Stimulated activated CD8-positive, alpha-beta memory T cell treated with anti-CD3 and anti-CD28 coated beads, Interleukin-2, amount 100 ng/mL, for 1 hour (primary cell): ENCODE data around the gene TRMU.
A peak's percentile ranks its signal among the peaks of the same experiment; 100 is the strongest.

Experiments used
- DNase-seq, 2 donors: peaks; one replicate each; pipeline ENCODE4 v3.0.0-alpha.2; 2020; ENCODE audit warnings: low read depth in 2 of 2

Gene TRMU

GRCh38 chr22:46336119-46337078 is 885 bp downstream of the TRMU start:
- DNase-seq, result no peak

DNA sequence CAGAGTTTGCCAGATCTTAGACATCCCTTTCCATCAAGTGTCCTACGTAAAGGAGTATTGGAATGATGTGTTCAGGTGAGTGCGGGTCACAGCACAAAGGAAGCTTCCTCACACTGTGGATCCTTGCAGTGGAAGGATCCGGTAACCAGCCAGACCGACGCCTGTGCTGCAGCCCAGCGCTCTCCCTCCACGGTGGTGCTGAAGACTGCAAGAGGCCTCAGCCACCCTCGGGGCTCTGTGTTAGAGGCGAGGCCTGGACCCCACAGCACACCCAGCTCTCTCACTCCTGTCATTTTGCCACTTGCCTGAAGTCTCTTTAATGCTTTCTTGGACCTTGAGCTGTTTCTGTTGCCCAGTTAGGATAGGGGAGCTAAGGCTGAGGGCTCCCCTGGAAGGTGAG is 2.4 kb downstream of the TRMU start:
- DNase-seq, result no peak

- no peak for DNase-seq
These were observed 3.1 kb downstream of the TRMU start for GRCh38 chr22:46338636-46339035.

DNA sequence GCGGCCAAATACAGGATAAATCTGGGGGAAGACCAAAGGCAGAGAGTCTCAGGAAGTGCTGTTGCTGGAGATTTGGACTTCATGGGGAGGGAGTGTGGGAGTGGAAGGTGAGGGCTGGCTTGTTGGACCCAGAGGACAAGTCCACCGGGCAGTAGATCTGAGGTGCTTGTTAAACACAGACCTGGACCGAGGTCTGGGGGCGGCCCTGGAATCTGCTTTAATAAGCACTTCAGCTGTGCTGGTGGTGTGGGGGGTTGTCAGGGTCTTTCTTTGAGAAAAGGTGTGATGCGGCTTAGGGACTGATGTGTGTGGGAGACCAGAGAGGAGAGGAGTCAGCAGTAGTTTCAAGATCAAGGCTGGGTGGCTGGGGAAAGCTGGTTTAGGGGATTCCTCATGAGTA is 4.4 kb downstream of the TRMU start:
- no peak for DNase-seq

DNA sequence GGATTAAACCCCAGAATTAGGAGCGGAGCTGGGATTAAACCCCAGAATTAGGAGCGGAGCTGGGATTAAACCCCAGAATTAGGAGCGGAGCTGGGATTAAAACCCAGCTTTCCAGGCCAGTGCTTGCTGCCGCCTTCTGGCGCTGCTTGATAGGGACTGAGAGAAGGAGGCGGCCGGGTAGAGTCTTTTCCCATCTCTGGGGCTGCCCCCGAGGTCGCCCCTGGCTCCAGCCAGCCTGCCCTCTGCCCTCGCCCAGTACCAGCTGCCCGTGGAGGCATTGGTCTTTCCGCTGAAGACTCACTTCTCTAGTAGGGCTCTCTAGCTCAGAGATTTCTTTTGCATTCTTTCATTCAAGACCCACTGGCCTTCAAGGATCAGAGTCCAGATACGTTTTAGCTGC is 5.2 kb downstream of the TRMU start:
- no peak for DNase-seq

DNA sequence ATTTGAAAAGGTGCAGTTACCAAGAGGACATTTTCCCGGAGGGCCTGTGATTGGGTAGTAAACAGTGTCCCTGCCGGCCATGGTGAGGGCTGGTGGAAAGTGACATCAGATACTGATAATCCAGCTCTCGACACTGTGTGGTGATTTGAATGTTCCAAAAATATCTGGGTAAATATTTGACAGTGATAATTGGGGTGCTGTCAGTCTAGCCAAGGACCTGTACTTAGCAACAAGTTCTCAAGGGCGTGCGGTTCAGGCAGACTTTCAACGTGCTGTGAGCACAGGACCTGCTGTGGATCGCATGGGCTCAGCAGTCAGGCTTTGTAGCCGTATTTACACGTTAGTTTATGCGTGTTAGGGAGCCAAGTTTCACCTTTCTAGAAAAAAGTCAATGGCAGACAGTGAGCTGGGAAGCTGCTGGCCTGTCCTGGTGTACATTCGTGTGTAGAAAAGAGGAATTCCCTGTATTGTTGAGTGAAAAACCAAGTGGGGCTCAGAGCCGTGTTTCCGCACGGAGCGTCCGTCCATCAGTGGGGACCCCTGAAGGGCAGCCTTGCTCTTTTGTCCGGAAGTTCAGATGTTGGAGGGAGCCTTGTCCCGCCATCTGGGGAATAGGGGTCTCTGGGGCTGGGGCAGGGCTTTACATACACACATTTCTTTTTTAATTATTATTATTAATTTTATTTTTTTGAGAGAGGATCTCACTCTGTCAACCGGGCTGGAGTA is 11.3 kb downstream of the TRMU start:
- DNase-seq, result no peak

GRCh38 chr22:46347646-46348045 is 12.1 kb downstream of the TRMU start:
- DNase-seq, result no peak

DNA sequence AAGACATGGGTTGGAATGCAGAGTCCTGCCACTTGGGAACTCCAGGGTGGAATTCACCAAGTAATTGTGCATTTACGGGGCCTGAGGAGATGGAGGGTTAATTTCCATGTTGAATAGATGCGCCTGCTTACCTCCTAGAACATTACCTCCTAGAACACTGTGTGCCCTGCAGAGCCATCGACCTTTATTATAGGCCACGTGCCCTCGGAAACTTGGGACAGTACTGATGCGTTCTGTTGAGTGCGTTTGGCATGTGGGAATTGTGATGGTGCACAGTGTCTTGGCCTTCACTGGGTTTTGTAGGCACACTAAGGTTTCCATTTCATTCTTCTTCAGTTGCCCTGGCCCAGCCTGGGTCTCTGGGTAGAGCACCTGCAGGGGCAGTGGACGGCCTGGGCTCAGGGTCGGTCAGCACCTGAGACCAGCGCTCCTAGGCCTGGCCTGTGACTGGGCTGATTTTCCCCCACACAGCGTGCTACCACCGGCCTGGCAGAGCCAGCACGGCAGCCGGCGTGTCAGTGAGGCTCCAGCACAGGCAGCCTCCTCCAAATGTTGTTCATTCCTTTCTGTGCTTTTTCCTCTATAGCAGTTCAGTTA is 12.7 kb downstream of the TRMU start:
- no peak for DNase-seq

DNA sequence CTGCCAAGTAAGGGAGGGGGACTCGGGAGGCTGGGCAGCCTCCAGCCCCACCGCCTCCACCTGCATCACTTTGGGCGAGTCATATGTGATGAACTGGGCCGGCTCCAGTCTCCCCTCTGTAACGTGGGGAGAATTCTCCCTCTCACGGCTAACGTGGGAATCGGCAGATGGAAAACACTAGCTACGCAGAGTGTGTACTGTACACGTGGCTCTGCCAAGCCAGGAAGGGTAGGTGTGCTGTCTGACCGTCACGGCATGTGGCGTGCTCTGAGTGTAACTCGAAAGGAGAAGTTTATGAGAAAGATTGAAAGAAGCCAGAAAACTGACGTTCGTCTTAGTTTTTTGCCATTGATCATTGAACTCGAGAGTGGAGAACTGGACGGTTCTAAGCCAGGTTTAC is 13.7 kb downstream of the TRMU start:
- DNase-seq, result no peak

GRCh38 chr22:46349681-46350080 is 14.2 kb downstream of the TRMU start:
- no peak for DNase-seq

- DNase-seq, result no peak
These were observed 14.6 kb downstream of the TRMU start for GRCh38 chr22:46350121-46350520.

GRCh38 chr22:46350646-46351045 is 15.1 kb downstream of the TRMU start:
- no peak for DNase-seq

DNA sequence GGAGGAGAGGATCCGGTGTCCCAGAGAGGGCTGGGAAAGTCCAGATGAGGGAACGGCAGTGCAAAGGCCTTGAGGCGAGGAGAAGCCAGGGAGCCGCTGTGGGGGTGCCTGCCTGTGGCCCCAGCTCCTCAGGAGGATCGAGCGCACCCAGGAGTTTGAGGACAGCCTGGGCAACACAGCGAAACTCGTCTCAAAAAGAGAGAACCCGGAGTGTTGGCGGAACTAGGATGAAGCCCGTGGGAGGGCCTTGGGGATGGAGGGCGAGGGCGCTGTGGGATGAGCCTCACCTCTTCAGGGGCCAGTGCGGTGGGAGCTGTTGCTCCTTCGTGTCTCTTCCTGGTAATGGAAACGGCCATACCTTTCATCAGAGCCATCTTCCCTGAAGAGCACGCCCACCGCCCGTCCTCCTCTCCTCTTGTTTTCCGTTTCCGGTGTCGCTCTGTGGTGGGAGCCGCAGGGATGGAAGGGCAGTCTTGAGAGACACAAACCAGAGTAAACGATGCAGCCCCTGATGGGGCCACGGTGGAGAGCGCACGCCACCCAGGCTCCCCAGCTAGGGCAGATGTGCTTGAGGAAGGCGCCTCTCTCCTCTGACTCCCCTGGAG is 15.7 kb downstream of the TRMU start:
- DNase-seq, result no peak

- DNase-seq, result no peak
These were observed 16.3 kb downstream of the TRMU start for GRCh38 chr22:46351767-46352166.

GRCh38 chr22:46352276-46352675 is 16.8 kb downstream of the TRMU start:
- no peak for DNase-seq

- no peak for DNase-seq
These were observed 17.3 kb downstream of the TRMU start for GRCh38 chr22:46352691-46353386.

- DNase-seq, result no peak
These were observed 18.1 kb downstream of the TRMU start for GRCh38 chr22:46353483-46354105.

DNA sequence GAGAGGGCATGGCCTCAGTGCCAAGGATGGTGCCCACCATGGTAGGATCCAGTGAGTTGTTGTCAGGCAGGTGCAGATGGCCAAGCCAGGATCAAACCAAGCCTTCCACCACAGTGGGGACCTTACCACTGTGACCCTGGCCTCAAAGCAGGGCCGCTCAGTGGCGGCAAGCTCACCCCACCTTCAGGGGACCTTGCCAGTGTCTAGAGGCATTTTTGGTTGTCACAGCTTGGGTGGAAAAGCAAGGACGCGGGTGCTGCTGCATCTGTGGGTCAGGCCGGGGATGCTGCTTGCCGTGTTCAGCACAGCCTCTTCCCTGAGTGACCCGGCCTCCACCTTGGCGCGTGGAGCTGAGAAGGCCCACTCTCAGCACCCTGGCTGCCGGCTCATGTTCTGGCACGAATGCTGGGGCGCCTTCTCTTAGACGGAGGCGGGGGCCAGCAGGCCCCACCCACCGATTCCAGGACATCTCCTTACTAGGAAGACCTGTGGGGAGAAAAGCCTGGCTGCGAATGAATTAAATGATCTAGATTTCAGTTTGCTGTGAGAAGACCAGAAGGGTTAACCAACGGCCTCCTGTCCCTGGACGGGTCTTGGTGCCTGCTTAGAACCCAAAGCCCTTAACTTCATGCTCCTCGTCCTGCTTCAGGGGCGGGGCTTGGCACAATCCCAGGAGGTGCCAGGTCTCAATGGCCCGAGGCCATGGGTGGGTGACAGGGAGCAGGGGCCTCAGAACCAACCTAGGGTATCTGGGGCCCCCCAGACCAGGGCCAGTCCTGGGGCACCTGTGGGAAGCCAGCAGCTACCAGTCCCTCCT is 18.9 kb downstream of the TRMU start:
- DNase-seq, result no peak

DNA sequence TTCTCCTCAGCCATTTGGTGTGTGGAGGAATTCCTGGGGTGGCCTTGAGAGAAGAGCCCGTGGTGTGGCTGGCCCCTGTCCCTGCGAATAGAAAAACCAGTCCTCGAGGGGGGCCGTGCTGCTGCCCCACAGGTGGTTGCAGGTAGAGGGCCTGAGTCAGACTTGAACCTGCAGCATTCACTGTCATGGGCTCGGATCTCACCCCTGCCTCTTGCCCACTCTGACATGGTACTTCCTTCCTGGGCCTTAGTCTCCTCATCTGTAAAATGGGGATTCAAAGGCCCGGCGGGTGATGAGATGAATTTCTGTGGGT is 19.4 kb downstream of the TRMU start:
- no peak for DNase-seq

GRCh38 chr22:46355369-46355995 is 20.0 kb downstream of the TRMU start:
- peak; percentile 35 to 47 for DNase-seq
